GM20431 (cell line): Measurements from ENCODE around the gene HPCAL1.
"Not testable (repeated sequence)": the region's sequence is repeated elsewhere in the genome, so short reads cannot be mapped to it uniquely, and the experiment has no call there.

Experiments used
- in situ Hi-C: fragments of 300-500 bp; cut with MseI, MboI; formaldehyde crosslinking; loops from one replicate; pipeline ENCODE4 v1.15.0; 2020; ENCODE audit warnings: low sequenced_read_pairs; ENCODE audit not compliant: unreplicated experiment

HPCAL1 gene

DNA sequence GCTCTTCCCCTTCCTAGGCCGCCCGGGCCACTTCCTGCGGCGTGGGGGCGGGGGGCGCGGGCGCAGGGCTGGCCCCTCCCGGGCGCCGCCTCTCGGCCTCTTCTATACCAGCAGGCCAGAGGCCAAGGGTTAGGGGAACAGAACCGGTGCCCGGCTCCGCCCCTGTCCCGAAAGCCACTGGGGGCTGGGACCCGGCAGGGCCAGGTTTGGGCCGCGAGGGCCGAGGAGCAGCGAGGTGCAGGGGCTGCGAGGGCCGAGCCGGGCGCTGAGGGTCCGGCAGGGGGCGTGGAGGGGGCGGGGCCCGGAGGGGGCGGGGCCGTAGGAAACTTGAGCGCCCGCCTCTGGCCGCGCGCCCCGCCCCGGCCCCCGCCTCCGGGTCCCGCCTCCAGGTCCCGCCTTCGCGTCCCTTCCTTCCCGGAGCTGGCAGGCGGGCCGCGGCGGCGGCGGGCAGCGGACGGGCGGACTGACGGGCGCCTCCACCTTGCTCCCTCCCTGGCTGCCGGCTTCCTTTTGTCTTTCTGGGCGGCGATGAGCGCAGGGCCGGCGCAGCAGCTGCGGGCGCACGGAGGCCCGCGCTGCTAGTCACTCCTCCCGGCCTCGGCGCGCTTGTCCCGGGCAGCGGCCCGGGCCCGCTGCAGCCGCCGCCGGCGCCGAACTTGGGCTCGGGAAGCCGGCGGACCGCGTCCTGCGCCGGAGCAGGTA lies at the start of gene HPCAL1:
TSS of gene HPCAL1 (plus strand) at position 426 of the 702 bp plus-strand sequence. CDS start 116,854 bp downstream, outside the sequence.
- in situ Hi-C loops, result no loop called here

GRCh38 chr2:10253596-10254372 lies 48.9 kb upstream of the HPCAL1 start:
- in situ Hi-C loops, result no loop called here

DNA sequence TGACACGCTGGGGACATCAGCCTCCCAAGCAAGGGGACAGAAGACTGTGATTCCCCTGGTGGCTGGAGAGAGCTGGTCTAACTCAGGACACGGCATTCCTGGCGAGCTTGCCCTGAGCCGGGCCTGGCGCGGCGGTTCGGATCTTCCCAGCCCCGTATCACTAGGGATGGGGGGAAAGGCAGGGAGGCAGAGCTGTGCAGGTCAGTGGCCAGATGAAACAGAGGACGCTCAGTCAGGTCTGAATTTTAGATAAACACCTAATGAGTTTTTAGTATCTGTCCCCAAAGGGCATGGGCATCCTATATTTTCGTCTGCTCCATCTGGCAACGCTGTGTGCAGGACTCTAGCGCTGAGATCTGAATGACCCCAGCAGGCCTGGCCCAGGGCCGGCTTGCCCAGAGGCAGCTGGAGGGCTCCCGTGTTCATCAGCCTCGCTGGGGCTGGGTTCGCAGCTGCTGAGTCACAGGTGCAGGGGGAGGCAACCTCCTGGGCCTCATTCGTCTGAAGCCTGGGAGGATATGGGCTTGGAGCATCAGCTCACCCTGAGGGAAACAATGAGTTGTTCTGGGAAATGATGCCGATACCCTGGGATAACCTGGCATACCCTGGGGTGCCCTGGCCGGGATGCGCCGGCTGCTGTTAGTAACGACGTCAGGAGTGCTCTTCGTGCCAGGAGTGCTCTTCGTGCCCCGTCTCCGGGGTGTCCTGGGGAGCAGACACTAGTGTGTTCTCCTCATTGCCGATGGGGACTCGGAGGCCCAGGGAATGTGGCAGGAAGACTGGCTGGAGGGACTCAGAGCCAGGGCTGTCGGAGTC lies 48.1 kb upstream of the HPCAL1 start:
- in situ Hi-C loops, result no loop called here

GRCh38 chr2:10255189-10256030 lies 47.3 kb upstream of the HPCAL1 start:
- in situ Hi-C loops, result no loop called here

- in situ Hi-C loops, result no loop called here
Observed at GRCh38 chr2:10256031-10256514, 46.6 kb upstream of the HPCAL1 start.

DNA sequence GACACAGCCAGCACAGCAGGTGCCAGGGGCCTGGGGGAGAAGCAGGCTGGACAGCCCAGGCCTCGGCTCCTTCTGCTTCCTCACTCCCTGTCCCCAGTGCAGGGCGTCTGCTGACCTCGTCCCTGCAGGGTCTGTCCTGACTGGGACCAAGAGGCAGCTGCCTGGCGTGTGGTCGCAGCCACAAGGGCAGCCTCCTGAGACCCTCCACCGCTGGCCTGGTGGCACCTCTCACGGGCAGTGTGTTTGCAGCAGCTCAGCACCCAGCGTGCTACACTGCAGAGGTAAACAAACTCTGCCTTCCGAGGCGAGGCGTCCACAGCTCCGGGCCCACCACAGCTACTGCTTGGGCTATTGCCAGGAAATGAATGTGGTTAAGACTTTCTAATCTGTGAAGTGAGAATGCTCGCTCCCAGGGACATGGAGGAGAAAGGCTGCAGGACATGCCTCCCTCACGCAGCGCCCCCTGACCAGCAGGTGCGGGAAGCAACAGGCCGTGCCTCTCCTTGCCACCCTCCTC lies 46.1 kb upstream of the HPCAL1 start:
- in situ Hi-C loops, result no loop called here

- in situ Hi-C loops, result no loop called here
Observed at GRCh38 chr2:10257036-10257435, 45.7 kb upstream of the HPCAL1 start.

- in situ Hi-C loops, result no loop called here
Observed at GRCh38 chr2:10257500-10258147, 45.1 kb upstream of the HPCAL1 start.

- in situ Hi-C loops, result no loop called here
Observed at GRCh38 chr2:10258326-10258725, 44.4 kb upstream of the HPCAL1 start.

GRCh38 chr2:10258726-10259125 lies 44.0 kb upstream of the HPCAL1 start:
- in situ Hi-C loops, result no loop called here

DNA sequence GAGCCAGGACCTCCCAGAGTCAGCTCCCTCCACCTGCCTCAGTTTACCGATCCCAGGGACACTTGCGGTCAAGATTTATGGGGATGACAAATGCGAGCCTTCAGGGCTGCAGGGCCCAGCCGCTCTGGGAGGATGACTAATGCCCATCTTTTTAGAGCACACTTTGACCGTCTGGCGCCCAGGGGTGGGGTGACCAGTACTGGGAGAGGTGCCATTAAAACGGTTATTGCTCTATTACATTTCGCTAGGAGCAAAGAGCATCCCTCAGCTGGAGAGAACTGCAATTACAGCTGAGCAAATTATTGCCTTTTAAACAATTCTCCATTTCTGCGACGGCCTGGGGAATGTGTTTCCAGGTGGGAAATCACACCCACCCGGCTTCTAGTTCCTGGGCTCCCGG lies 42.6 kb upstream of the HPCAL1 start:
- in situ Hi-C loops, result no loop called here

GRCh38 chr2:10263526-10263925 lies 39.2 kb upstream of the HPCAL1 start:
- in situ Hi-C loops, result not testable (repeated sequence)

DNA sequence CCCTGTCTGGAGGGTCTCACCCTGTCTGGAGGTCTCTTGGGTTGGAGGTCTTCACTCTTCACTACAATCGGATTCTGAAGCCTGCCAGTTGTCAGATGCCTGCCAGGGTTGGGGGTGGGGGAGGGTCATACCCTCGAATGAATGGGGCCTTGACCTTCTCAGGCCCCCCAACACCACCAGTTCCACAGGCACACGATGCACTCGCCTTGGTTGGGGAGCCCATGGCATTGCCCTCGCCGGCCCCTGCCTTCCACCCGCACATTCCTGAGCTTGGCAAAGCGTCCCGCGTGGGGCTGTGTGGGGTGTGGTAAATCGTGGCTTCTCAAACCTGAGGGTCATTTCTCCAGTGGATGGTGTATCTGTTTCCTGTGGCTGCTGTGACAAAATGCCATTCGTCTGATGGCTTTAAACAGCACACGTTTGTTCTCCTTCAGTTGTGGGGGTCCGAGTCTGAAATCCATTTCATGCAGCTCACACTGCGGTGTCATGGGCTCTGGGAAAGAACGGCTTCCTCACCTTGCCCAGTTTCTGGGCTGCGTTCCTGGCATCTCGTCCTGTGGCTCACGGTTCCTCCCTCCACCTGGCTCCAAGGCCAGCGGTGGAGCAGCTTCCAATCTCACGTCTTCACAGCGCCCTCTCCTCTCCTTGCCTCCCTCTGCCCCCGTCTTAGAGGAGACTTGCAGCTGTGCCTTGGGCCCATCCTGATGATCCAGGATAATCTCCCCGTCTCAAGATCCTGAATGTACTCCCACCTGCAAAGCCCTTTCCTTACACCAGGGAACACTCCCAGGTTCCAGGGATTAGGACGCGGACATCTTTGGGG lies 38.0 kb upstream of the HPCAL1 start:
- in situ Hi-C loops, result no loop called here

- in situ Hi-C loops, result no loop called here
Observed at GRCh38 chr2:10265329-10266132, 37.2 kb upstream of the HPCAL1 start.

GRCh38 chr2:10266133-10266620 lies 36.5 kb upstream of the HPCAL1 start:
- in situ Hi-C loops, result no loop called here

DNA sequence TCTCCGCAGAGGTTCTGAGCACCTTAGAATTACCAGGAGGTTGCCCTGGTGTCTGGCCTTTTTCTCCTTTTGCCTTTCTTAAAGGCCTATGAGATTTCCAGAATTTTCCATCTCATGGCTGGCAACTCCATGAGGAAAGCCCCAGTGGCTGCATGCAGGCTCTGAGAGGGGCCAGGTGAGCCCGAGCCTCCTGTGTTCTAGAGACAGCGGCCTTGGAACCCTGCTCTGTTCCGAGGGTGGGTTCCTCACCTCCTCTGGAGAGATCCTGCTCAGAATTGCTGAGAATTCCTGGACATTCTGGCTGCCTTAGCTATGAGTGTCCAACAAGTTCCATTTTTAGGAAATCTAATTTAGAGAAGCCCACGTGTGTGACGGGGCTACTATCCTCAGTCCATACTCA lies 35.7 kb upstream of the HPCAL1 start:
- in situ Hi-C loops, result no loop called here
